ENCODE data around the gene CSNK1D. TPM values are rescaled to one million over a fixed set of nuclear protein-coding genes. Genes with fewer than 3 reads are reported as not detected.

CSNK1D gene
- total and polyA plus RNA-seq, 10 of the 15 experiments (the other 5 are each of a cell fraction or from before 2014, with no cell fraction given) = 5.7 to 105 (median 58.1) TPM

GRCh38 chr17:82269882-82270500 lies 3.5 kb downstream of the CSNK1D start:
- CTCF ChIA-PET = interaction anchor here (1.0 kb wide), 1 partner anchor 28 kb away, joined by 3 read pairs; no protein-coding TSS in a partner anchor

GRCh38 chr17:82269138-82269881 lies 4.2 kb downstream of the CSNK1D start:
- POLR2A ChIA-PET = interaction anchor here (1.3 kb wide), 1 partner anchor 14 kb away, joined by 4 read pairs; no protein-coding TSS in a partner anchor
- intact Hi-C loops (cut with micrococcal nuclease; ENCODE audit: unreplicated experiment) = no loop called here
- Histone ChIP-seq H3K36me3 (ENCODE audit: control insufficient read depth in 2 of 2, insufficient read depth in 2 of 2, low read length in 1 of 2) (peaks cover 27 to 34% of the 10 kb centered on the region in 2 experiments), H3K27ac (ENCODE audit: control insufficient read depth, insufficient read depth) (no peak overlapping the region), H3K4me3 (no peak overlapping the region), H3K9ac (ENCODE audit: control insufficient read depth, insufficient read depth, low read length) (no peak overlapping the region; the same call in 1 of the 2 replicates), H4K20me1 (ENCODE audit: control insufficient read depth, insufficient read depth) (peaks cover 31% of the 10 kb centered on the region), H2AFZ (ENCODE audit: control insufficient read depth, low read depth, low read length) (no peak overlapping the region), H3K79me2 (ENCODE audit: control insufficient read depth, insufficient read depth, low read length) (peaks cover 72% of the 10 kb centered on the region), H3K27me3 (replicated peaks in 1 of 2; ENCODE audit: control insufficient read depth in 2 of 2, insufficient read depth in 2 of 2, low read length in 1 of 2) (no peaks in the 10 kb centered on the region), H3K4me2 (ENCODE audit: control insufficient read depth, insufficient read depth) (peak overlapping the region; percentile 91), H3K4me1 (ENCODE audit: control insufficient read depth, insufficient read depth, low read length) (peaks cover 12% of the 10 kb centered on the region), H3K9me3 (replicated peaks; ENCODE audit: control insufficient read depth, insufficient read depth, low read length) (no peaks in the 10 kb centered on the region)
- SMC1A ChIA-PET (ENCODE audit: uncharacterized antibody, unreplicated experiment) = no interaction called here
- no TSS peak for BruUV-seq (replicated peaks)
- ATAC-seq (no peak), FAIRE-seq (no peak), DNase-seq (ENCODE audit: low read depth, low spot score) (no peak)
- CTCF ChIA-PET = interaction anchor here (1.0 kb wide), 1 partner anchor 29 kb away, joined by 3 read pairs; no protein-coding TSS in a partner anchor
- WGBS (ENCODE audit: insufficient coverage, insufficient replicate concordance, low lambda C conversion rate, missing lambda C conversion rate) = 82% methylated on average over 10 of the region's 10 CpGs
- in situ Hi-C loops (cut with MboI) = no loop called here
- RAD21 ChIA-PET (ENCODE audit: unreplicated experiment) = interaction anchor here (1.1 kb wide), 1 partner anchor 28 kb away, joined by 4 read pairs; no protein-coding TSS in a partner anchor
- TF ChIP-seq ELK1 (IDR thresholded peaks at IDR 0.05; ENCODE audit: low read depth, low read length) (no peak), MYC (IDR thresholded peaks at IDR 0.05; ENCODE audit: insufficient read depth, insufficient read length, insufficient replicate concordance, low read length, severe bottlenecking) (no peak), SKIL (IDR thresholded peaks at IDR 0.05; ENCODE audit: low read depth, poor library complexity, severe bottlenecking) (no peak), GATAD2B (conservative IDR thresholded peaks at IDR 0.05; ENCODE audit: low read depth) (no peak), E4F1 (IDR thresholded peaks at IDR 0.05; ENCODE audit: borderline replicate concordance, partially characterized antibody) (no peak), NFIC (IDR thresholded peaks at IDR 0.05; ENCODE audit: low read depth, low read length) (no peak)

More at GRCh38 chr17:82269882-82270500, 3.5 kb downstream of the CSNK1D start:
- Histone ChIP-seq H3K36me3 (ENCODE audit: control insufficient read depth in 2 of 2, insufficient read depth in 2 of 2, low read length in 1 of 2) (peaks cover 26 to 32% of the 10 kb centered on the region in 2 experiments), H2AFZ (ENCODE audit: control insufficient read depth, low read depth, low read length) (no peak overlapping the region), H3K9me3 (replicated peaks; ENCODE audit: control insufficient read depth, insufficient read depth, low read length) (no peaks in the 10 kb centered on the region), H3K4me1 (ENCODE audit: control insufficient read depth, insufficient read depth, low read length) (peaks cover 12% of the 10 kb centered on the region), H3K9ac (ENCODE audit: control insufficient read depth, insufficient read depth, low read length) (no peak overlapping the region; the same call in 1 of the 2 replicates), H3K4me2 (ENCODE audit: control insufficient read depth, insufficient read depth) (peak overlapping the region; percentile 91), H3K79me2 (ENCODE audit: control insufficient read depth, insufficient read depth, low read length) (peaks cover 72% of the 10 kb centered on the region), H3K4me3 (peak overlapping the region; percentile 27; the same call in 1 of the 2 replicates), H4K20me1 (ENCODE audit: control insufficient read depth, insufficient read depth) (peaks cover 31% of the 10 kb centered on the region), H3K27me3 (replicated peaks in 1 of 2; ENCODE audit: control insufficient read depth in 2 of 2, insufficient read depth in 2 of 2, low read length in 1 of 2) (no peaks in the 10 kb centered on the region), H3K27ac (ENCODE audit: control insufficient read depth, insufficient read depth) (no peak overlapping the region)
- ATAC-seq = no peak
- POLR2A ChIA-PET = interaction anchor here (1.3 kb wide), 1 partner anchor 13 kb away, joined by 4 read pairs; no protein-coding TSS in a partner anchor
- no peak for FAIRE-seq
- no peak for DNase-seq (ENCODE audit: low read depth, low spot score)
- WGBS (ENCODE audit: insufficient coverage, insufficient replicate concordance, low lambda C conversion rate, missing lambda C conversion rate) = 79% methylated on average over 13 of the region's 13 CpGs
- BruUV-seq (replicated peaks) = no TSS peak
- SMC1A ChIA-PET (ENCODE audit: uncharacterized antibody, unreplicated experiment) = no interaction called here
- intact Hi-C loops (cut with micrococcal nuclease; ENCODE audit: unreplicated experiment) = no loop called here
- in situ Hi-C loops (cut with MboI) = no loop called here
- no peak for TF ChIP-seq EZH2 (IDR thresholded peaks at IDR 0.05; ENCODE audit: borderline replicate concordance, control insufficient read depth, low read depth, low read length)
- TF ChIP-seq POLR2A (IDR thresholded peaks at IDR 0.05; ENCODE audit: low read depth, low read length) = 0 out of 2 replicates have a peak, but pooled peaks have one; percentile 4
- RAD21 ChIA-PET (ENCODE audit: unreplicated experiment) = interaction anchor here (1.4 kb wide), 1 partner anchor 28 kb away, joined by 4 read pairs; no protein-coding TSS in a partner anchor

Measured in GM12878 (cell line).